Vein endothelial cell (primary cell): ENCODE measurements around the gene THOC7. TPM values are rescaled to one million over a fixed set of nuclear protein-coding genes. Genes with fewer than 3 reads are reported as not detected.

Experiments used
- small RNA-seq: library from RNA; depleted of rRNA; stranded (forward); fragments of <200 nt; gene quantifications from one replicate; pipeline ENCODE3, GENCODE V24; 2012
- total RNA-seq: library from RNA; depleted of rRNA; stranded (reverse); fragments of >200 nt; gene quantifications from 2 replicates; pipeline ENCODE4 v1.2.3, GENCODE V29; 2012

Gene THOC7
- 42.1 and 48.6 TPM in 2 replicates for total RNA-seq

GRCh38 chr3:63863150-63864007 lies at the start of gene THOC7, which contains the start of gene ATXN7:
TSS of gene THOC7 (minus strand) at chr3:63863805. CDS start at chr3:63863790, 15 bp downstream.
TSS of gene ATXN7 (plus strand) at chr3:63863867. CDS start at chr3:63912599, 48,732 bp downstream.

GRCh38 chr3:63911873-63912767 lies 48.5 kb upstream of the THOC7 start, which contains the start of gene SCAANT1:
TSS of gene SCAANT1 (minus strand) at chr3:63912383.

GRCh38 chr3:63819151-63819398 lies 44.5 kb downstream of the THOC7 start, which contains the start of gene C3orf49:
TSS of gene C3orf49 (plus strand) at chr3:63819299. CDS start at chr3:63819472, 173 bp downstream.

Small RNA genes lying within 50 kb of the gene (small RNA-seq; reads per million reads assigned to genes)
- gene SCAANT1 = not detected

Other genes starting within 250 kb of the THOC7 start
- not detected in 2 replicates for gene SNTN, start 211.1 kb downstream of the THOC7 start, total RNA-seq
- gene C3orf49, start 44.5 kb downstream of the THOC7 start, total RNA-seq = not detected in 2 replicates
- gene ATXN7, start 62 bp upstream of the THOC7 start, total RNA-seq = 17.1 and 18.0 TPM in 2 replicates
- gene SCAANT1, start 48.6 kb upstream of the THOC7 start, total RNA-seq = not detected in 2 replicates
- 79.0 and 102 TPM in 2 replicates for gene PSMD6, start 159.7 kb upstream of the THOC7 start, total RNA-seq